RWPE2 (cell line): ENCODE measurements around the gene DAAM1.

ENCODE experiments used
- ATAC-seq: fragments of 200-7000 bp; cut with Tn5 transposase; 3 replicates; pipeline ENCODE4 v1.9.1; 2021; ENCODE audit warnings: low read depth
- DNase-seq: peaks from one replicate; pipeline ENCODE4 v3.0.0-alpha.2; 2020; ENCODE audit warnings: low spot score
- H3K27ac ChIP-seq: fragments of 450-650 bp; 2 replicates; pipeline ENCODE4 v1.5.1; 2017; ENCODE audit warnings: mild to moderate bottlenecking; ENCODE audit not compliant: poor library complexity, severe bottlenecking
- H3K27me3 ChIP-seq: fragments of 250-450 bp; sonication (Bioruptor Pico); 2 replicates; pipeline ENCODE4 v1.5.1; 2021; ENCODE audit warnings: mild to moderate bottlenecking, moderate library complexity; ENCODE audit not compliant: insufficient read depth, poor library complexity, severe bottlenecking
- H3K36me3 ChIP-seq: fragments of 250-450 bp; sonication (Bioruptor Pico); 2 replicates; pipeline ENCODE4 v1.5.1; 2020; ENCODE audit warnings: low read depth, mild to moderate bottlenecking, moderate library complexity
- H3K4me1 ChIP-seq: fragments of 250-450 bp; sonication (Bioruptor Pico); 2 replicates; pipeline ENCODE4 v1.5.1; 2021; ENCODE audit warnings: mild to moderate bottlenecking, moderate library complexity; ENCODE audit not compliant: insufficient read depth, poor library complexity, severe bottlenecking
- H3K4me3 ChIP-seq: fragments of 250-450 bp; sonication (Bioruptor Pico); 2 replicates; pipeline ENCODE4 v1.5.1; 2021; ENCODE audit warnings: mild to moderate bottlenecking, moderate library complexity; ENCODE audit not compliant: severe bottlenecking
- H3K9me3 ChIP-seq: fragments of 250-450 bp; sonication (Bioruptor Pico); 2 replicates; pipeline ENCODE4 v1.5.1; 2021; ENCODE audit warnings: mild to moderate bottlenecking, moderate library complexity; ENCODE audit not compliant: severe bottlenecking
- CTCF ChIP-seq: fragments of 450-650 bp; IDR thresholded peaks from one replicate; pipeline ENCODE4 v1.5.1; 2017; ENCODE audit warnings: mild to moderate bottlenecking, moderate library complexity; ENCODE audit not compliant: poor library complexity, severe bottlenecking

Gene DAAM1

GRCh38 chr14:59360923-59361794 is 172.7 kb downstream of the DAAM1 start:
- peak; percentile 24 for TF ChIP-seq CTCF
- H3K4me3 ChIP-seq: no peak overlapping the region
- peaks cover 14% of the 10 kb centered on the region for H3K36me3 ChIP-seq
- H3K4me1 ChIP-seq: peaks cover 84% of the 10 kb centered on the region
- H3K27me3 ChIP-seq: no peaks in the 10 kb centered on the region
- ATAC-seq (peak; percentile 76), DNase-seq (peak; percentile 95)
- peak overlapping the region; percentile 98 for H3K27ac ChIP-seq
- H3K9me3 ChIP-seq: no peaks in the 10 kb centered on the region

- ATAC-seq (no peak), DNase-seq (no peak)
- Histone ChIP-seq H3K27ac (peak overlapping the region; percentile 98), H3K27me3 (no peaks in the 10 kb centered on the region), H3K9me3 (no peaks in the 10 kb centered on the region), H3K4me1 (peaks cover 84% of the 10 kb centered on the region), H3K36me3 (peaks cover 26% of the 10 kb centered on the region), H3K4me3 (no peak overlapping the region)
- TF ChIP-seq CTCF: no peak
Measured at GRCh38 chr14:59362513-59362912, 174.0 kb downstream of the DAAM1 start.

GRCh38 chr14:59363531-59364226 is 175.2 kb downstream of the DAAM1 start:
- H3K4me3 ChIP-seq: peak overlapping the region; percentile 26
- no peaks in the 10 kb centered on the region for H3K27me3 ChIP-seq
- DNase-seq (peak; percentile 73), ATAC-seq (peak; percentile 71)
- H3K9me3 ChIP-seq: no peaks in the 10 kb centered on the region
- H3K4me1 ChIP-seq: peaks cover 74% of the 10 kb centered on the region
- peaks cover 38% of the 10 kb centered on the region for H3K36me3 ChIP-seq
- TF ChIP-seq CTCF: no peak
- H3K27ac ChIP-seq: peak overlapping the region; percentile 98

- ATAC-seq: no peak
- Histone ChIP-seq H3K4me3 (no peak overlapping the region), H3K27me3 (peaks cover 3% of the 10 kb centered on the region), H3K9me3 (no peaks in the 10 kb centered on the region), H3K4me1 (peaks cover 13% of the 10 kb centered on the region), H3K27ac (no peak overlapping the region), H3K36me3 (peaks cover 39% of the 10 kb centered on the region)
- no peak for TF ChIP-seq CTCF
- DNase-seq: no peak
Measured at GRCh38 chr14:59370158-59370742, 181.8 kb downstream of the DAAM1 start.
